K562 (cell line): ENCODE measurements around the gene ZNF628. TPM values are rescaled to one million over a fixed set of nuclear protein-coding genes. Genes with fewer than 3 reads are reported as not detected.
A peak's percentile ranks its signal among the peaks of the same experiment; 100 is the strongest.

Source experiments
- CHD2 ChIP-seq: IDR thresholded peaks from 2 replicates; pipeline ENCODE4 v1.6.1; 2011; ENCODE audit warnings: low read depth, low read length
- FOXP1 ChIP-seq: sonication (generic); formaldehyde crosslinking; IDR thresholded peaks from 2 replicates; pipeline ENCODE4 v1.8.0; 2022; ENCODE audit warnings: mild to moderate bottlenecking, missing genetic modification reagents
- KLF6 ChIP-seq: fragments of 250-450 bp; sonication (Bioruptor Pico); IDR thresholded peaks from 2 replicates; pipeline ENCODE4 v1.4.0; 2020; ENCODE audit warnings: mild to moderate bottlenecking, moderate library complexity, borderline replicate concordance
- MAFG ChIP-seq: fragments of 450-650 bp; conservative IDR thresholded peaks from 2 replicates; pipeline ENCODE4 v1.6.1; 2016; ENCODE audit warnings: missing genetic modification characterization, missing compliant biosample characterization
- NCOA2 ChIP-seq, 2 experiments: fragments of 450-650 bp; IDR thresholded peaks; 2 replicates each; pipeline ENCODE4 v1.6.1; 2018; ENCODE audit warnings: mild to moderate bottlenecking in 2 of 2, moderate library complexity in 1 of 2; ENCODE audit not compliant: partially characterized antibody in 2 of 2
- RBFOX2 ChIP-seq: fragments of 200-400 bp; formaldehyde crosslinking; IDR thresholded peaks from 2 replicates; pipeline ENCODE4 v1.6.1; 2017; ENCODE audit warnings: low read depth, mild to moderate bottlenecking, low read length, moderate library complexity
- RREB1 ChIP-seq: fragments of 250-450 bp; sonication (Bioruptor Pico); IDR thresholded peaks from 2 replicates; pipeline ENCODE4 v1.4.0; 2020
- SREBF2 ChIP-seq: sonication (generic); formaldehyde crosslinking; IDR thresholded peaks from 2 replicates; pipeline ENCODE4 v1.4.0; 2020; ENCODE audit warnings: mild to moderate bottlenecking, missing genetic modification reagents
- STAG1 ChIP-seq: sonication (generic); formaldehyde crosslinking; IDR thresholded peaks from 2 replicates; pipeline ENCODE4 v1.5.0; 2020; ENCODE audit warnings: missing genetic modification reagents, borderline replicate concordance
- STAT6 ChIP-seq: sonication (generic); formaldehyde crosslinking; IDR thresholded peaks from 2 replicates; pipeline ENCODE4 v1.8.1; 2023; ENCODE audit warnings: mild to moderate bottlenecking, missing genetic modification reagents
- ZNF280A ChIP-seq: fragments of 450-650 bp; IDR thresholded peaks from 2 replicates; pipeline ENCODE4 v1.6.1; 2018; ENCODE audit warnings: mild to moderate bottlenecking, low read depth; ENCODE audit not compliant: partially characterized antibody
- ZNF347 ChIP-seq: fragments of 450-650 bp; formaldehyde crosslinking; IDR thresholded peaks from 2 replicates; pipeline ENCODE4 v1.4.0; 2020; ENCODE audit warnings: low read depth, mild to moderate bottlenecking, moderate library complexity
- ZNF57 ChIP-seq: fragments of 450-650 bp; formaldehyde crosslinking; IDR thresholded peaks from 2 replicates; pipeline ENCODE4 v1.4.0; 2020; ENCODE audit warnings: mild to moderate bottlenecking, moderate library complexity
- ZNF695 ChIP-seq: fragments of 450-650 bp; formaldehyde crosslinking; IDR thresholded peaks from 2 replicates; pipeline ENCODE4 v1.4.0; 2020; ENCODE audit warnings: mild to moderate bottlenecking, moderate library complexity
- ZNF740 ChIP-seq, 3 experiments: fragments of 200-800 bp in 1 of 3; sonication (Bioruptor generic) in 1 of 3; sonication (generic) in 1 of 3; formaldehyde crosslinking in 1 of 3; IDR thresholded peaks; 2 replicates each; pipeline versions ENCODE4 v1.6.1 to v1.8.0; 2016 to 2022; ENCODE audit warnings: mild to moderate bottlenecking in 2 of 3, missing compliant biosample characterization in 2 of 3, missing genetic modification characterization in 2 of 3, missing genetic modification reagents in 1 of 3
- polyA plus RNA-seq, 8 experiments: library from polyadenylated mRNA; depleted of rRNA in 4 of 8; stranded (reverse) in 5 of 8; unstranded in 3 of 8; fragments of >200 nt; fragmentation: Nextera tagmentation in 2 of 8; fragmentation: Illumina TruSeq in 1 of 8; extraction: Ambion mirVana in 2 of 8; extraction: Trizol in 1 of 8; gene quantifications; 2 replicates each; pipeline versions ENCODE4 v1.2.1 to v1.2.3, GENCODE V29; 2011 to 2014; ENCODE audit warnings: inconsistent platforms in 1 of 8, missing spikeins in 1 of 8
- total RNA-seq, 7 experiments: library from RNA; depleted of rRNA in 6 of 7; stranded (reverse); fragments of >200 nt in 6 of 7; fragmentation: Illumina TruSeq in 2 of 7; extraction: Trizol in 2 of 7; gene quantifications; 2 replicates each; pipeline versions ENCODE4 v1.2.1 to v1.2.3, GENCODE V29; 2011 to 2021; ENCODE audit warnings: low replicate concordance in 1 of 7

ZNF628 gene
- total and polyA plus RNA-seq, 9 of the 15 experiments (the other 6 are each of a cell fraction or from before 2014, with no cell fraction given): 0.13 to 13.6 (median 2.2) TPM; not detected in 3

- TF ChIP-seq ZNF280A (no peak), ZNF695 (CRISPR knock-in tag) (no peak), FOXP1 (CRISPR knock-in tag) (no peak), ZNF57 (CRISPR knock-in tag) (no peak), STAG1 (CRISPR knock-in tag) (no peak), KLF6 (no peak), MAFG (tag) (no peak), ZNF740 (CRISPR knock-in tag; IDR thresholded peaks at IDR 0.05) (peak; percentile 76; the same call in 1 of the 2 replicates), ZNF740 (tag; IDR thresholded peaks at IDR 0.05) (peak in 1 of 2 experiments; percentile 57; a peak in 1 of 4 replicates), STAT6 (CRISPR knock-in tag) (no peak), SREBF2 (CRISPR knock-in tag) (no peak), CHD2 (no peak; the same call in 1 of the 2 replicates), RREB1 (CRISPR knock-in tag) (no peak), RBFOX2 (peak; percentile 23; the same call in 1 of the 2 replicates), ZNF347 (CRISPR knock-in tag) (no peak), NCOA2 (IDR thresholded peaks at IDR 0.05; ENCODE audit: partially characterized antibody in 2 of 2) (no peak)
Measured at GRCh38 chr19:55451965-55452748, 24.3 kb upstream of the ZNF628 start (continued).
